Fibroblast of the conjunctiva (primary cell): ENCODE measurements around the gene ETNK1.

Experiments
- DNase-seq: peaks from one replicate; pipeline ENCODE4 v3.0.0-alpha.2; 2010; ENCODE audit warnings: low read depth

ETNK1 gene

DNA sequence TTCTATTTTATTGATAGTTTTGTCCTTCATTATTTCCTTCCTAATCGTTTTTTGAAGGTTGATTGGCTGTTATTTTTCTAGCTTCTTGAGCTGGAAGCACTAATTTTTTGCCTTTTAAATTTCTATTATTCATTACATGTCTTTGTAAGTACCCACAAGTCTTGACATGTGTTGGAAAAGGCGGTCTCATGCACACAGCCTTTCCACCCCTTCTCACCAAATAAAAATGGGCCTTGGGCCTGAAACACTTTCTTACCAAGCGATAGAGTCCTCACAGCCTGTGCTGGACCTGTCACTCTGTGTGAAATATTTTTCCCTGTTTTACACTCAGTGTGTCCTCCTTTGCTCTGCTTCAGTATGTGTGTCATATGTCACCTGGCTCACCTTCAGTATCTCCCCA lies 9.9 kb downstream of the ETNK1 start:
- no peak for DNase-seq

DNA sequence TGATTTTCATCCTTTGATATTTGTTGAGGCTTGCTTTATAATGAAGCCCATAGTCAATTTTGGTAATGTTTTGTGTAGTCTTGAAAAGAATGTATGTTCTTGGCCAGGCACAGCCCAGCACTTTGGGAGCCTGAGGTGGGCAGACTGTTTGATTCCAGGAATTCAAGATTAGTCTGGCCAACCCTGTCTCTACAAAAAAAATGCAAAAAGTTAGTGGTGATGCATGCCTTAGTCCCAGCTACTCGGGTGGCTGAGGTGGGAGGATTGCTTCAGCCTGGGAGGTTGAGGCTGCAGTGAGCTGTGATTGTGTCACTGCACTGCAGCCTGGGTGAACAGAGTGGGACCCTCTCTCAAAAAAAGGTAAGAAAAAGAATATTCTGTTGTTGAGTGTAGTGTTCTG lies 10.8 kb downstream of the ETNK1 start:
- DNase-seq, result no peak

DNA sequence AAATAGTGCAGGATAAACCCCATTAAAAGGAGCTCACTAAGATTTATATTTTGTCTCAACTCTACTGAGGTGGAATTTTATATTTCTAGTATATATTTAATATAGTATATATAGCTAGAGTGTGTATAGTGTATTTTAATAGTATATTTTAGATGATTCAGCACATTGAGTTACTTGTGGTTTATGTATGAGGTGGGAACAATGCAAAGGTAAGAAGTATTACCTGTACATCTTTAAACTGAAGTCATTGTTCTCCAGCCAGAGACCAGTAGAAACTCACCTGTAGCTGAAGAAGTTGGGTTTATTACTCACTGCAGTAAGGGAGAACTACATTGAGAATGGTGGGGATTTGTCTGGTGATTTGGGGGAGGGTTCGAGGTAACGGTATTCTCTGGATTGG lies 15.9 kb downstream of the ETNK1 start:
- DNase-seq, result no peak

DNA sequence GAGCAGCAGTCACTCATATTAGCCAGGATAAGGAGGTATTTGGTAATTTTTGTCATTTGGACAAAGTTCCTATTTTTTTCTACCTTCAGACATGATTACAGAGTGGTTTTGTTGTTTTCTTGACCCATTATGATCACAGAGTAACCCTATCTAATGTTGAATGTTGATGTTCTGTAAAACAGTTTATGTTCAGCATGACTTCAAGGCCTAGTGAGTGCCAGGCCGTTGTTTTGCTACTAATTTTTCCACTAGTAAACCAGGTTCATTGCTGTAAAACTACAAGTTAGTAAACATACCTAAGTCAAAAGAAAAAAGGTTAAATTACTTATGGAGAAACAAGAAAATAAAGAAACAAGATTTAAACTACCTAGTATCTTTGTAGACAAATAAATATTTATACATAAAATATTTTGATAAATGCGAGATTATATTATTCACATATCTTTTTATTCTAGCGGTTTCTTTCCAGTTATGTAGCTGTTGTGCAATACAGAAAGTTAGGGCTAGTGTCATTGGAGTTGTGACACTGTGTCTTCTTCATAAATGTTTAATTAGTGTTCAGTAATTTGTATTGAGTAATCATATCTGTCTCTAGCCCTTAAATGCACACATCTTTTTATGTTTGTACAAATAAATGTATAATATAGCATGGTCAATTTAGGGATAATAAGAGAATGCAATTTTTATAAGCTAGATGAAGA lies 16.5 kb downstream of the ETNK1 start:
- DNase-seq, result no peak

DNA sequence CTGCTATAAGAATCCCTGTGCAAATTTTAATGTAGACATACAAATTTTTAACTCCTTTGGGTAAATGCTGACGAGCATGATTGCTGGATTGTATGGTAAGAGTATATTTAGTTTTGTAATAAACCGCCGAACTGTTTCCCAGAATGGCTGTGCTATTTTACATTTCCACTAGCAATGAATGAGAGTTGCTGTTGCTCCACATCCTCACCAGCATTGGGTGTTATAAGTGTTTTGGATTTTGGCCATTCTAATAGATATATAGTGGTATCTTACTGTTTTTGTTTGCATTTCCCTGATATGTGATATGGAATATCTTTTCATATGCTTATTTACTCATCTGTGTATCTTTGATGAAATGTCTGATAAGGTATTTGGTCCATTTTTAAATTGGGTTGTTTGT lies 23.7 kb downstream of the ETNK1 start:
- no peak for DNase-seq

DNA sequence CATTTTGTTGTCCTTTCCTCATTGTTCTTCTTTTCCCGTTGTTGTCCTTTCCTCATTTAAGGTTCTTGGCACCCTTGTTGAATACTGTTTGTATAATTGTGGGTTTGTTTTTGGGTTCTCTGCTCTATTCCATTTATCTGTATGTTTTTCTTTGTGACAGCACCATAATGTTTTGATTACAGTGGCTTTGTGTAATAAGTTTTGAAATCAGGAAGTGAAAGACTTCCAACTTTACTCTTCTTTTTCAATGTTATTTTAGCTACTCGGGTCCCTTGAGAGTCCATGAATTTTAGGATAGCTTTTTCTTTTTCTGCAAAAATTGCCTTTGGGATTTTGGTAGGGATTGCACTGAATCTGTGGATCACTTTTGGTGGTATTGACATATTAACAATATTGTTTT lies 28.1 kb downstream of the ETNK1 start:
- DNase-seq, result peak; percentile 28

DNA sequence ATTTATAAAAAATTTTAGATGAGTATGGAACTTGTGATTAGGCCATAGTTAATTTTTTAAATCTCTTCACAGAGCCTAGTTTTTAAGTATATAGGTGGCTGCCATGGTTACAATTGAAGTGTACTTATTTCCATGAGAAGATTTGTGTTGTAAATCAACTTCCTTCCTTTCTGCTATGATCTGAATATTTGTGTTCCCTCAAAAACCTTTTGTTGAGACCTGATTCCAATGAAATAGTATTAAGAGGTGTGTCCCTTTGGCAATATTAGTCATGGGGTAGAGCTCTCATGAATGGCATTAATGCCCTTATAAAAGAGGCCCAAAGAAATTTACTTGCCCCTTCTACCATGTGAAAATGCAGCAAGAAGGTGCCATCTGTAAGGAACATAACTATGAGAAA lies 28.8 kb downstream of the ETNK1 start:
- DNase-seq, result no peak

DNA sequence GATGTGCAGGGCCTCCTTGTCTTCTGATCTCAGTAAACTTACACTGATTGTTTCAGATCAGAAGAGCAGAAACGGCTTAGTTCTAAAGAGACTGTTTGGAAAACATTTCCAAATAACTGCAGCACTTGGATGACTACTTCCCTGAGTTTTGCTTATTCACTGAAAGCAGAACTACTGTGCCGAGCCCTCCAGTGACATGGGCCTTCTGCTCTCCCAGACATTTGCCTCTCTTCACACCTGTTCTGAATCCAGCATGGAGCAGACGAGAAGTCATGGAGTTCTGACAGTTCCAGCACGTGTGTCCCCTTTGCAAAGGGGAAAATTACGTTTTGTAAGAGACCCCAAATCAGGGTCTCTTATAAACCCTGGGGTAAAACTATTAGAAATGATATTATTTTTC lies 31.4 kb downstream of the ETNK1 start:
- DNase-seq, result no peak

DNA sequence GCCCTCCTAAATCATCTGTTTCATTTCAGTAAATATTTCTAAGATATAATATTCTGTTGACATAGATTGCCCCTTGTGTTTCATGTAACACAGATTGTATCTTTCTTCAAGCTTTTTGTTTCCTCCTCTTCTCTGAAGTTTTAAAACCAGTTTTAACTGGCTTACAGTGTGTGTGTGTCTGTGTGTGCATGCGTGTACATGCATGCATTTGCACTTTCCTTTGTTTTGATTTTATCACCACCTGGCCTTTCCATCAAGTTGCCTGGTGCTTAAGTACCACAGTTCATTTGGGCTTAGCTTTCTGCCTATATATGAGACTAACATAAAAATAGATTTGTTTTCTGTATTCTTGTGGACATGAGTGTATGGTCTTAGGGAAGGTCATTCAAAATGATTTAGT lies 31.9 kb downstream of the ETNK1 start:
- no peak for DNase-seq

DNA sequence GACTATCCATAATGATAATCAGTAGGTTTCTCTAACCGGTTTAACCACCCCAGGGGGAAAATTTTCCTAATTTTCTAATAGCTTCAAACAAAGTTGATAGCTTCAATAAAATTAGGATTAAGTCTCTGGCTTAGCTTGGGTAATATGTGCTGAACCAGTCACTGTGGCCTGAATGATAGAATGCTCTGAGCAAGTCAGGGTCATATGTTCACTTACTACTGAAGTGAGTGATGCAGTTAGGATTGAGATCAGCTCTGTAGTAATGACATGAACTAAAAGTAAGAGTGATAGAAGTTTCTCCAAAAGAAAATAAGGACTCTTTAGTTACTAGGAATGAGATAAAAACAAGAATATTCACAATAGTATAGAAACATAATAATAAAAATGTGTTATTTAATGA lies 32.6 kb downstream of the ETNK1 start:
- no peak for DNase-seq

DNA sequence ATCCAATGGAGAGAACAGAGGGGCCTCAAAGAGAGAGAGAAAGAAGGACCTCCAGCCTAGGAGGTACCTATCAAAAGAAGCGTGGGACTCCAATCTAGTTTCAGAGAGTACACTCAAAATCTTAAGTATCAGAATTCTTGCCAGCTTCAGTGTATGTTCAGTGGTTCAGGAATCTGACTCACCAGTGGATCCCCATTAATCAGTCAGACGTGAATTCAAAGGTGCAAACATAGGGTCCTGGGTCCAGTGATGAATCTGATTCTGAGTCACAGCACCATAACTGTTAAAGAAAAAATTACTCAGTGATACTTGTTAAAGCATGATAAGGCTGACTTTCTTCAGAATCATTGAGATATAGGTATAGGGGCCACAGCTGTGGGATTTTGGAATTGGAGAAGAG lies 33.2 kb downstream of the ETNK1 start:
- no peak for DNase-seq

DNA sequence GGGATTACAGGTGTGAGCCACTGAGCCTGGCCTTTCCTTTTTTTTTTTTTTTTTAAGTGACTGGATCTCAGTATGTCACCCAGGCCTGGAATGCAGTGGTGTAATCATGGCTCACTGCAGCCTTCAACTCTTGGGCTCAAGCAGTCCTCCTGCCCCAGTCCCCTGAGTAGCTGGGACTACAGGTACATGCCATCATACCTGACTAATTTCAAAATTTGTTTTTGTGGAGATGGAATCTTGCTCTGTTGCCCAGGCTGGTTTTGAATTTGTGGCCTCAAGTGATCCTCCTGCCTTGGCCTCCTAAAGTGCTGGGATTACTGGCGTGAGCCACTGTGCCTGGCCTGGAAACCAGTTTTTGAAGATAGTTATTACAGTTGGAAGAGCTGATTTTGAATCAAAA lies 37.4 kb downstream of the ETNK1 start:
- DNase-seq, result no peak

DNA sequence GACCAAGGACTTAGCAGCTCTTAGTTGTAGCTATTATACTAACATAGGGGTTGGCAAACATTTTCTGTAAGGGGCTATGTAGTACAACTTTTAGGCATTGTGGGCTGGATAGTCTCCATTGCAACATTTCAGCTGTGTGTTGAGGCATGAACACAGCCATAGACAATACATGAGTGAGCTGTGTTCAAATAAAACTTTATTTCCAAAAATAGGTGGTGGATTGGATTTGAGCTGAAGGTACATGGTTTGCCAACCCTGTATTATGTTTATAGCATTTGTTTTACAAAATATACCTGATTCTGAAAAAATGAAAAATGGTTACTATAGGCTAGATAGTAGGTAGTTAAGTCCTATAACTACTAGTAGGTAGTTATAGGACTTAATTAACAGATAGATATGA lies 40.5 kb downstream of the ETNK1 start:
- DNase-seq, result no peak

DNA sequence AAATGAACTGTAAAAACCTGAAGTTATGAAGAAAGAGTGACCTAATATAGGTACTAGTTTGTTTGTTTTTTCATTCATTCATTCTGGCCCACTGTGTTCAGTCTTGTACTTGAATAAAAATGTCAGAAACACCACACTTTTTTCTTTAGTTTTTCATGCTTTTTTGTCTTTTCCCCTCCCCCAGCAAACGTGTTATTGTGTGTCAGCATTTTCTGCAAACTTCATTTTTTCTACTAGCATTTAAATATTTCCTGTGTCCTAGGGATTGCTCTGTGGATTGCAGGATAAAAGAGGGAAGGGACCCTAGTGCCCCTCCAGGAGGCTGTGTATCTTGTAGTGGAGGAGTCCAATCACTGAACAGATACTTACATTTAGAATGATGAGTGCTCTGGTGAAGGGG lies 42.2 kb downstream of the ETNK1 start:
- DNase-seq, result no peak

DNA sequence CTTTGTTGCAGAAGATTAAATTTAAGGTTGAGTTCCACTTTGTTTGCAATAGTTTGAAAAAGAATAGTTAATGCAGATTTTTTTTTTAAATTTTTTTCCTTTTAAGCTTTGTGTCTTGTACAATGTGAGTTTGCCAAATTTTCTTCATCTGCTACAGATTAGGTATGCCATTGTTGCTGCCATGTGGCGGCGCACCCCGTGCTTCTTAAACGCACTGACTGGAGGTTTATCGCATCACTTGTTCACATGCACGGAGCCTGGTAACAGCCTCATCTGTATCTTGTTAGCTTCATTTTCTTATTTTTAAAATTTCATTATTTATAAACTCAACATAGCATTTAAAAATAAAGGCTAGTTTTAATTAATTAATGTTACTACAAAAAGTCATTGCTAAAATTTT lies 43.5 kb downstream of the ETNK1 start:
- DNase-seq, result no peak

DNA sequence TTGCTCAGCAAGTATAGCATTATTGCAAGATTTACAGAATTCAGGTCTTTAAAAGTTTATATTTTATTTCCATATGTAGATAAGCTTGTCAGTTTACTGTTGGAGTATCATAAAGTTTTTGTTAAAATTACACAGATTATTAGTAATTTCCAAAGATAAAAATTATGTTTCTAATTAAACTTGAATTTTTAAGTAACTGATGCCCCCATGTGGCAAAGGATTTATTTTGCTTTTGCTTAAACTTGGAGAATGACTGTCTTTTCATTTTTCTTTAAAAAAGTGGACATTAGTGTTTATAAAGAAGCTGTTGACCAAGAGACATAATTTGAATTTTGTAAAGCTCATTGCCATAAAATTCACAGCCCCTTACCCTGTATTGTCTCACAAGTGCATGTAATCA lies 45.8 kb downstream of the ETNK1 start:
- no peak for DNase-seq

DNA sequence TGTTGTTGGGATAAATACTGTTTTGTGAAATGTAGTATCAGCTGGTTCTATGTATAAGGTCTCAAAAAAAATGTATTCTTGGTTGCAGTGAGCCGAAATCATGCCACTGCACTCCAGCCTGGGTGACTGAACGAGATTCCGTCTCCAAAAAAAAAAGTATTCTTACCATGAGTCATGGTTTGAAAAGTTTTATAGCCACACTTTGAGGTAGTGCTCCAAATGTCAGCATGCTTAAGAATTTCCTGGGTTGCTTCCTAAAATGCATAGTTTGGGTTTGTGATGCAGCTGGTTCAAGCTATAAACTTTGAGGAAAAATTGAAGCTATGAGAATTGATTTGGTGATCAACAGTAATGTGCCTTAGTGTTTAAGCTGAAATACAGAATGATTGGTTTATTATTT lies 48.0 kb downstream of the ETNK1 start:
- DNase-seq, result no peak

DNA sequence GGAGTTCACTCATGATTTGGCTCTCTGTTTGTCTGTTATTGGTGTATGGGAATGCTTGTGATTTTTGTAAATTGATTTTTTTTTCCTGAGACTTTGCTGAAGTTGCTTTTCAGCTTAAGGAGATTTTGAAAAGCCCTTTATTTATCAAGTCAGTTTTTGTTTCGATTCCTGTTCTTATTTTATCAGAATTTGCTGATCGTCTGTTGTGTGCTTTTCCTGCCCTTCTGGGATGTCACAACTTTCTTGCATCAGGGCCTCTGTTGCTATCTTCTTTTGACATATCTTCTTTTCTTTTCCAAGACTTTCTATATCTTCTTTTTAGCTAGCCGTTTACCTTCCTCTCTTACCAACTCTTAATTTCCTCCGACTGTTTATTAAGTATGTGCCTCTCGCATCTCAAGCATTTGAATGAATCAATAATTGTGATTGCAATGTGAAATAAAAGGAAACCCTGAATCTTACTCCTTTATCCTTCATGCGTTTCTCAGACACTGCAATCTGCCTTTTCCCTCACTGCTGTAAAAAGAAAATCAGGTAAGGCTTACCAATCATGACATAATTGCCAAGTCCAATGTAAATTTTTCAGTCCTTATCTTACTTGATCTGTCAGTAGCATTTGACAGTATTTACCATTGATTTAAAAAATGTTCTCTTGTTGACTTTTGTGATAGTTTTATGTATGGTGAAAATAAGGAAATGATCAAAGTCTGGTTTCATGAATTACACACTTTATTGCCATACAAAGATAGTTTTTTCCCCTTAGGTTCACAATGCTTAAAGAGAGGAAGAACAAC lies 53.0 kb downstream of the ETNK1 start:
- no peak for DNase-seq

DNA sequence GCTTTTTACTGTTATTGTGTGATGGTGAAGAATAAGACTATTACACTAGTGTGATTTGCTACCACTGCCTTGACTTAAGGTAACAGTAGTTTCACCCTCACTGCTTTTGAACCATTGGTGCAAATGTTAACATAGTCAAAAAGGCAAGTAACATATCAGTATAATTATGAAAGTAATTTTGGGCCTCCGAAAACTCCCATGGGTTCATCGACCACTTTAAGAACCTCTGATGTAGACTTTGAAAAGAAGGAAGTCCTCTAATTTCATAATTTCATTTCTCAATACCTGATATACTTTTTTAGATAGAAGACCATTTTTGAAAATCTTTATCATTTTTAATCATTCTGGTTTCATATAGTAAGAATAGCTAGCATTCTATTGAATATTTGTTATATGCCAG lies 57.7 kb downstream of the ETNK1 start:
- DNase-seq, result no peak

DNA sequence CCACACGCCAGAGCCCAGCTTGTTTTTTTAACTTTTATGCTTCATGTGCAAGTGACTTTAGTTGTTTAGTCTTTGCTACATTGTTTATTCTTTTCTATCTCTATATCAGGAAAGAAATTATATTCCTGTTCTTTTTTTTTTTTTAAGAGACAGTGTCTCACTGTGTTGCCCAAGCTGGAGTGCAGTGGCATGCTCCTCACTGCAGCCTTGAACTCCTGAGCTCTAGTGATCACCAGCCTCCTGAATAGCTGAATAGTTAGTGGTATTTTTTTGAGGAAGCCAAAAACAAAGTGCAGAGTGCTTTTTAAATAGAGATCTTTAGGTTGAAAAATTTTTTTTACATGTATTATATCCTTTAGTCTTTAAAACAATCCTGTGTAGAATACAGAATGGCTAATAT lies 58.2 kb downstream of the ETNK1 start:
- DNase-seq, result no peak

DNA sequence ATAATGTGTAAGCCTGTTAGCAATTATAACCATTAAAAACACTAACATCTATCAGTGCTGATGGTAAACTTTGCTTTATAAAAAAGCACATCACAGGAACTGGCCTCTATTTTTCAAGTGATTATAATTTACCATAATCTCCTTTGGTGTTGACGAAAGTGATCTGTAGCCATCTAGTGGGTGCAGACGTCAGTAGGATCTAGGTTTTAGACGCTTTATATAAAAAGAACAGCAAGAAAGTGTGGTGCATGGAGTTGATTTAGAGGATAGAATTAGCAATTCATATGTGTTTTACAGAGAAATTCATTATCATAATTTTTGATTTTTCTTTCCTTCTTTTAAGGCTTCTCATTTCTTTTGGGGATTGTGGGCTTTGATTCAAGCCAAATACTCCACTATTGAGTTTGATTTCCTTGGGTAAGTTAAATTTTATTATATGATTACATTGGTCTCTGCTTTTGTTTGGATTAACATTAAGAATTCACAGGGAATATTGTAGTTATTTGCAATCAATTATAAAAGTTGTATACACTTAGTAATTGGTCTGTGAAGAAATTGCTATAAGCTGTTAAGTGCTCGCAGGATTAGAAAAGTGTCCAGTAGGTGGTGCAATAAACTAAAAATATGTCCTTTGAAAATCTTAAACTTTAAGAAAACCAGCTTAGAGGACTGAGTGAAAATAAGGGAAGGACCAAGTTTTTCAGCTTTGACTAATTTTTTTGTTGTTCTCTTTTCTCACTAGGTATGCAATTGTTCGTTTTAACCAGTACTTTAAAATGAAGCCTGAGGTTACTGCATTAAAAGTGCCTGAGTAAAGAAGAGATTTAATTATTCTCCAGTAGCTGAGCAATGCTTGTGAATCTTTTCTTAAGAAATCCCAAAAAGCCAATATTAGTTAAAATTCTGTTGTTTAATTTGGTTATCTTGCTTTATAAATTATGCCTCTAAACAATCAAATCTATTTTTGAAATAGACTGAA lies 59.5 kb downstream of the ETNK1 start:
- DNase-seq, result peak; percentile 28

DNA sequence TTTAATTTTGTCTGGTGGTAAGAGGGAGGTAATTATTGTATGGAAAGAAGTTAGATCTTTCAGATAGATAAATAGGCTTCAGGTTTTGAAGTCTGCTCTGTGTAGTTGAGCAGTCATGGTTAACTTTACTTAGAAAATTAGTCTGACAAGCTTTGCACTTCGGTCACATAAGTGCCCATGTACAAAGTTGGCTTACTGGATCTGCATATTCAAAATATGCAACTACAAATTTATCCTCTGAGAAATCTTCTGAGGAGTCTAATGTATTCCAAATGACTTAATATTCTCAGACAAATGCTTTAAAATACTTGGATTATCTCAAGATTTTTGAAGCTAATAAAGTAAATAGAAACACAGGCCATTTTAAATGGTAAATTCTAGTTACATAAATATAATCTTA lies 61.2 kb downstream of the ETNK1 start:
- DNase-seq, result no peak
